KOPT-K1 (cell line): Measurements from ENCODE around the gene FOS.

Experiments
- H3K27ac ChIP-seq: fragments of 200-600 bp; sonication (generic); 2 replicates; pipeline ENCODE4 v1.5.1; 2016; ENCODE audit warnings: antibody characterized with exemption, mild to moderate bottlenecking, low read depth, low read length; ENCODE audit not compliant: poor library complexity, severe bottlenecking
- H3K36me3 ChIP-seq: fragments of 200-600 bp; sonication (generic); 2 replicates; pipeline ENCODE4 v1.5.1; 2017; ENCODE audit warnings: antibody characterized with exemption, mild to moderate bottlenecking, low read length, moderate library complexity; ENCODE audit not compliant: insufficient read depth
- H3K9me3 ChIP-seq: fragments of 200-600 bp; sonication (generic); 2 replicates; pipeline ENCODE4 v1.5.1; 2017; ENCODE audit warnings: antibody characterized with exemption, low read length, mild to moderate bottlenecking; ENCODE audit not compliant: insufficient read depth, poor library complexity, severe bottlenecking

Gene FOS

DNA sequence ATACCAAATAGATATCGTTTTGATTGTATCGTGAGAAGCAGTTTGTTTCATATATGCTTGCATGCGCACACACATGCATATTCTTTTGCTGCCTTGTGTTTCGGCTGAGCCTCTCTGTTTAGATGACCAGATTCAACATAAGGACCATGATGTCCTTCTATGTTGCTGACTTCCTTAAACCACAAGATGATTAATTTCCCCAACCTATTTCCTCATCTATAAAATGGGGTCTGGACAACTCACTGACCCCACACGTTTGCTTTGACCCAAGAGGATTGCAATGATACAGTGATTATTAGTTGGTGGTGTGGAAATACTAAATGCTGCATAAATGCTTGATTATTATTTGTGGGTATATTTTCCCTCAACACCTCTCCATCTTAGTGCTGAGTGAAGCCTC, 16.8 kb upstream of the FOS start:
- Histone ChIP-seq H3K9me3 (no peaks in the 10 kb centered on the region), H3K36me3 (no peaks in the 10 kb centered on the region), H3K27ac (no peak overlapping the region)

DNA sequence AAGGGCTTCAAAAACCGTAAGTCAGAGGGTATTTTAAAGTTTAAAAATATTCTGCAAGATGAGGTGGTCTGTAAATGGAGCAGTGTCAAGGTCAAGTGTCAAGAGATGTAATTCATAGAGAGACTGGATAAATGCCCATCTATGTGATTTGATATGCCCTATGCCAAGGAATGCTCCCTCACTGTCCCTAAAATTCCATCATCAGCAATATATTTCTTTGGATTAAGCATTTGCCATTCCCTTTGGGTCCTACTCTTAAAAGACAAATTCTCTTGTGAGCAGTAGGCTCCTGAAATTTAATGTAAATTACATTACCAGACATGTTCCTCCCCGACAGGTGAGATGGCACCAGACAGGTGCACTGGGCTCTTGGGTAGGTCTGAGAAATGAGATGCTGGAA, 16.0 kb upstream of the FOS start:
- Histone ChIP-seq H3K36me3 (no peaks in the 10 kb centered on the region), H3K9me3 (no peaks in the 10 kb centered on the region)

DNA sequence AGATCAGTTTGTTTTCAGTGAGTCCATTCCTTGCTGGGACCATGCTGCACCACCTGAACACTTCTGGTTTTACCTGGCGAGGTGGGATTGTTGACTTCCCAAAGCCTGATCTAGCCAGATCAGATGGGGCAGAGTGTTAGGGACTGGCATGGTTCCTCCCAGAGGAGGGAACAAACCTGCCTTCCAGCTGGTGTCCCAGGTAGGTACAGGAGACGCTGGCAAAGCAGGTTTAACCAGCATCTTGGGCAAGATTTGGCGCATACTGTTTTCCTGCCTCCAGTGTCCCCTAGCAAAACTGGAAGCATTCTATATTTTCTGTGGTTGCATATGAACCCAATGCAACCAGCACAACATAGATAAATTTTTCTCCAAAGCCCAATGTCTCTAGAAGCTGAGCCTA, 14.6 kb upstream of the FOS start:
- Histone ChIP-seq H3K27ac (no peak overlapping the region), H3K36me3 (no peaks in the 10 kb centered on the region), H3K9me3 (no peaks in the 10 kb centered on the region)

More for the DNA sequence above, 16.0 kb upstream of the FOS start:
- no peak overlapping the region for H3K27ac ChIP-seq

DNA sequence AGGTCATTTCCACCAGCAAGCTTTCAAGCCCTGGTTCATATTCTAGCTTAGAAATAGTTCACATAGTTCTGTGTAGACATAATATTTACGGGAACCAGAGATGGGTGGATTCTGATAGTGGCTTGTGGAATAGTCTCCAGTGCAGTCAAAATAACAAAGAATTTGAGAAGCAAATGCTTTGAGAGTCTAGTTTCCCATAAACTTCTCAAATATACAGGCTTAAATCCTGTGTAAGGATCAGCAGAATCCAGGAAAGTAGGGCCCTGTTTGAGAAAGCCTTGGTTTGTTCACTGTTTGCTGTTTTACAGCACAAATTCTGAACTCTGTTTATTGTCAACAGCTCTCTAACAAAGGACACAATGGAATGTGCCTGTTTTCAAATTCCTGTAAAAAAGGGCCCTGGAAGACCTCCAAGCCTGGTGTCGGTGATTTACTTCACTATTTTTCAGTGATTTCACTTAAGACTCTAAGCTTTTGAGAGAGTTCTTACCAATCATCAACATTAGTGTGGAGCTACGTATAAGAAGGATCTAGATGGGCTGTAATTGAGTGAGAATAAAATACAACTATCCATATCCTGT, 11.4 kb upstream of the FOS start:
- Histone ChIP-seq H3K36me3 (no peaks in the 10 kb centered on the region), H3K9me3 (no peaks in the 10 kb centered on the region), H3K27ac (no peak overlapping the region)

DNA sequence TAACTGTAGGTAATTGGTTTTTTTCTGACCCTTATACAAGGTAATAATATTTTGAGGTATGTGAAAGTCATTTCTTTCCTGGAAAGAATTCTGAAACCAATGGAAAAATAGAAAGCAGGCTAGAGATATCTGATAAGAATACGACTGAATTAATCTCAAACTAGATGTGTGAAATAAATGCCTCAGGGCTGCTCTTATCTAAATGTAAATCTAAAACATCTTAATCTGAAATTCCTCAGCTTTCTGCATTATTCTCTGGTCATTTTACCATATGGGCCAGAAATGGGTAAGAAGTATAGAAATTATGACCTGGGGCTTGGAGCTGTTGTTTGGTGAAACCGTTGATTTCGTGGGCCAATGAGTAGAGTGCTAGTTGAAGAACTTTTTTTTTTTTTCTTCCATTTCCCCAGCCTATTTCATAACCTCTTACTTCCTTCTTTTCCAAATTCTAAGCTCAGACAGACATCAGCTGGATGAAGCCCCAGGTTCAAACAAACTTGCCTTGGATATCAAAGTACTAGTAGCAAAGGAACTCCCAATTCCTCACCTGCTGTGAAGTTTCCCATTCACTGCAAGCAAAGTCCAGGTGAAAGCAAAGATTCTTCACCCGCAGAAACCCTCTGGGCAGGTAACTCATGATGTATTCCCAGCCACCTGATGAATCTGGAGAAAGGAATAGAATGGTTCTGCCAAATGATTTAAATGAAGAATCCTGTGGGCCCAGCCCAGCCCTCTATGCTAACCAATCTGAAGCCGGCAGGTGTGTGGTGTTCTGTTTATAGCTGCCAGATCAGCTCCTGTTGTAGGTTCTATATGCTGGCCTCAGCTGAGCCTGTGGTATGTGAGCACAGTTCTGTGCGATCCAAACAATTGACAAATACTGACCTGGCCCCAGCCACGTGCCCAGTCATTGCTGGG, 9.7 kb upstream of the FOS start:
- H3K9me3 ChIP-seq: no peaks in the 10 kb centered on the region
- no peak overlapping the region for H3K27ac ChIP-seq
- no peaks in the 10 kb centered on the region for H3K36me3 ChIP-seq

DNA sequence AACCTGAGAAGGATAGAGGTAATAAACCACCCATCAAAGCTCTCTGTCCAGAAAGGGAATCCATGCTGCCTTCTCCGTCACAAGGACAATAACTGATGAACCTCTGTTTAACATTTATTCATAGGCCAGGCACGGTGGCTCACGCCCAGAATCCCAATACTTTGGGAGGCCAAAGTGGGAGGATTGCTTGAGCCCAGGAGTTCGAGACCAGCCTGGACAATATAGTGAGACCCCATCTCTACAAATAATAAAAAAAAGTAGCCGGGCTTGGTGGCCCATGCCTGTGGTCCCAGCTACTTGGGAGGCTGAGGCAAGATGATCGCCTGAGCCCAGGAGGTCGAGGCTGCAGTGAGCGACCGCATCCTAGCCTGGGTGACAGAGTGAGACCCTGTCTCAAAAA, 7.1 kb upstream of the FOS start:
- no peaks in the 10 kb centered on the region for H3K36me3 ChIP-seq
- no peaks in the 10 kb centered on the region for H3K9me3 ChIP-seq
- no peak overlapping the region for H3K27ac ChIP-seq

DNA sequence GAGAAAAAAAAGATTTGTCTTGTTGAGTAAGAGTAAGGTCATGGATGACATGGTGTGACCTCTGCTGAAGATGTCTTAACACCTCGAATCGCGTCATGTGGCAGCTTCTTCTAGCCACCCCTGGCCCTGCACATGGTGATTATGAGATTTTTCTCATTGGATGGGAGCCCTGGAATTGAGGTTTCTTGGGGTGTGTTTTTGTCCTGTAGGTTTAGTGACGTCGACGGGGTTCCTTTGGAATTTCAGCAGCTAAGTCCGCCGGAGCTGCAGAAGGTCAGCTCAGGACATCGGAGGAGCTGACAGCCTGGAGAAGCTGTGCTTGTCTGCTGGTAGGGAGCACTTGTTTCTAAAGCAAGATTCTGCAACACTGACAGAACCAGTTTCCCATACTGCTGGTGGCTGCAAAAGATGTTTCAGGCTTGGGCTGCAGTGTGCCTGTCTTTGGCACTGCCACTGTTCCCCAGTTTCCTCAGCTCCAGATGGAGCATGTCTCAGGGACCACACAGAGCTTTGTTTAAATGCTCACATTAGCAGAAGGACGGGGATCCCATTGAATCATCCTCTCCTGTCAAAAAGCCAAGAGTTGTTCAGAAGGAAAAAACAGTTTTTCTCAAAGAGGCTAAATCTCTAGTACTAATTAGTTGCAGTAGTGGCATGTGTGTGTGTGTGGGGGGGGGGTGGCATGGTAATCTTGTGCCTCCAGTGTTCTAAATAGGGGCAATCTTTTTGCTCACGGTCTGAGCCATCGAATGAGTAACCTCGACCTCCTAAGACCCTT, 5.2 kb upstream of the FOS start:
- H3K27ac ChIP-seq: no peak overlapping the region
- no peaks in the 10 kb centered on the region for H3K36me3 ChIP-seq
- H3K9me3 ChIP-seq: no peaks in the 10 kb centered on the region

DNA sequence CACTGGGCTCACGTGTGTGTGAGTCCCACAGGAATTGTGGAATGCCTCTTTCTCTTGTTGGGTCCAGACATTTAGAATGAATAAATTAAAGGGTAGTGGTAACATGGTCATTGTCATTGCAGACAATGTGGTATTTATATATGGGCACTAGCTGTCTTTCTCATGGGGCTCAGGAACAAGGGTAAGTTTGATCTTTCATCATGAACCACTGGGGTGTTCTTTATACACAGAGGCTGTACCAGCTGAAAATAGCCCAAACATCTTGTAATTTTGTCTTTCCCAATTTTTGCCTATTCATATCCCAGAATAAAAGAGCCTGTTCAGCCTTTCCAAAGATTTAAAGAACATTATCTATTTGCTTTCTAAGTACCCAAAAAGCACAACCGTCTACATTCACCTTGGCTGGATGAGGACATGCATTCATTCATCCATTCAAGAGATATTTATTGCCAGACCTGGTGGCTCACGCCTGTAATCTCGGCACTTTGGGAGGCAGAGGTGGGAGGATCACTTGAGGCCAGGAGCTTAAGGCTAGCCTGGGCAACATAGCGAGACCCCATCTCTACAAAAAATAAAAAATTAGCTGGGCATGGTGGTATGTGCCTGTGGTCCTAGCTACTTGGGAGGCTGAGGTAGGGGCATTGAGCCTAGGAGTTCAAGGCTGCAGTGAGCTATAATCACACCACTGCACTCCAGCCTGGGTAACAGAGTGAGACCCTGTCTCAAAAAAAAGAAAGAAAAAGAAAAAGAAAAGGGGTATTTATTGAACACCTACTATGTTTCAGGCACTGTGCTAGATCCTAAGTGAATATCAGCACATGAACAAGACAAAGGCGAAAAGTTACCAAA, 4.4 kb upstream of the FOS start:
- Histone ChIP-seq H3K9me3 (no peaks in the 10 kb centered on the region), H3K36me3 (no peaks in the 10 kb centered on the region), H3K27ac (no peak overlapping the region)

DNA sequence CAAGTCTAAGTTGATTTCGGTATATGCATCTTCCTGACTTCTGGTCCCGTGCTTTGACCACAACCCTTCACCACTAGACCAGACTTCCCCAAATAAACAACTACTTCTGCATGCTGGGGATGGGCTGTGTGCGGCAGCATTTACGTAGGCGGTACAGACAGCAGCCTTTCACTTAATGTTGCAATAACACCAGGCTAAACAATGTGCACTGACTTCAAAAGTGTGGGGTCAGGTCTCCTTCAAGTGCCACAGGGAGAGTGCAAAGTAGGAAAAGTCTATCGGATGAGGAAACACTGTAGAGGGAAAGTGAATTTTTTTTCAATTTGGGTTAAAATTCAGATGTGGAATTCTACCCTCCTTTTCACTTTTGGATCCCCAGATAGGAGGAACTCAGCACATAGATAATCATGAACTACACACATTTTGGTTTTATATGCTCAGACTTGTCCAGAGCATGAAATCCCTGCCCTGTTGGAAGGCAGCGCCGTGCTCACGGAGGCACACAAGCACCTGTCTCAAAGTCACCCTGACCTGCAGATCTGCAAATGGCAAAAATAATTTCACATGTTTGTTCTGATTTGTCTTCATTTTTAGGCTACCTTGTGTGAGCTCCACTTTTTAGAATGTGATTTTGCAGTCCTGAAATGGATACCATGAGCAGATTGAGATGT, 3.6 kb upstream of the FOS start:
- Histone ChIP-seq H3K27ac (no peak overlapping the region), H3K9me3 (no peaks in the 10 kb centered on the region), H3K36me3 (no peaks in the 10 kb centered on the region)

DNA sequence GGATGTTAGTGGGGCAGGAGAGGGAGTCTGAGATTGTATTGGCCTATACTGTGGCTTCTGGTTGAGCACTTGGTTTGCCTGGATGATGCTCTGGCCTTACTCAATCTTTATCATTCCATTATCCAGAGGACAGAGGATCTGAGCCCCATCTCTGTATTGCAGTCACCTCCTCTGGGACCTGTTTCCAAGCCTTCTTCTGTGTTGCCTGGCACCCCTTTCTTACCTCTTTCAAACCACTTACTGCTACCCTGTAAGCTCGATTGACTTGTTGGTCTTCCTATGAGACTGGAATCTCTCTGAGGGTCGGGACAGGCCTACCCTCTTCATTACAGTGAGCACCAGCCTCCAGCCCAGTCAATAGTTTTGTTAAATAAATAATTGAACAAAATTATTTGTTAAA, 3.0 kb upstream of the FOS start:
- H3K36me3 ChIP-seq: no peaks in the 10 kb centered on the region
- no peak overlapping the region for H3K27ac ChIP-seq
- H3K9me3 ChIP-seq: no peaks in the 10 kb centered on the region

DNA sequence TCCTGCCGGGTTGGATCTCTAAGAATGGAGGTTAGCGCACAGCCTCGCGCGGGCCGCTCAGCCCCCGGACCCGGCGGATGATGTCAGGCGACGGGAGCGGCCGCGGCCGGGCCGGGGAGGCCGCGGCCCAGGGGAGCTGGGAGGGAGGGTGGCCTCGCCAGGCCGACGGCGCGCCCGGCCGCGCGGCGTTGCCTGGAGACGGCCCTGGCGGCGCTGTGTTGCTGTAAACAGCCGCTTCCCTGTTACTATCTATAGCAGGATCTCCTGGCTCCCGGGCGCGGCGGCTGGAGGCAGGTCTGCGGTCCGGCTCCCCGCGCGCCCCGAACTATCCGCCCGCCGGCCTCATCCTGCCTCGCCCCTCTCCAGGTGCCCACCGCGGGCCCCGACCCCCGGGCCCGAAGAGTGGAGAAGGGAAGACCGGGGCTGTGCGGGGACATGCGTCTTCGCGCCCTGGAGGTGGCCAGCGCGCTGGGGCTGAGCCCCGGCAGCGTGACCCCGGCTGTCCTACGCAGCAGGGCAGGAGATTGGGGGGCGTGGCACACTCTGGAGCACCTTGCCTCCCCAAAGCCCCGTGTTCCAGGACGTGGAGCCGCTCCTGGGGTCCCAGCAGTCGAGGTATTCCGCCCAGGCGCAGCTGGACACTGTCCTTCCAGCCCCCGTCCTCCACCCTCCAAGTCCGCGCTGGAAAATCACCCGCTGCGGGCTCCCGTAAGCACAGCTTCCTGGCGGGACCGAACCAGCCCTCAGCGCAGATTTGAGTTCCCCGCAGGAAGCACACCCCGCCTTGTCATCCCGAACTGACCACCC, 1.4 kb upstream of the FOS start:
- Histone ChIP-seq H3K36me3 (no peaks in the 10 kb centered on the region), H3K27ac (no peak overlapping the region), H3K9me3 (no peaks in the 10 kb centered on the region)

DNA sequence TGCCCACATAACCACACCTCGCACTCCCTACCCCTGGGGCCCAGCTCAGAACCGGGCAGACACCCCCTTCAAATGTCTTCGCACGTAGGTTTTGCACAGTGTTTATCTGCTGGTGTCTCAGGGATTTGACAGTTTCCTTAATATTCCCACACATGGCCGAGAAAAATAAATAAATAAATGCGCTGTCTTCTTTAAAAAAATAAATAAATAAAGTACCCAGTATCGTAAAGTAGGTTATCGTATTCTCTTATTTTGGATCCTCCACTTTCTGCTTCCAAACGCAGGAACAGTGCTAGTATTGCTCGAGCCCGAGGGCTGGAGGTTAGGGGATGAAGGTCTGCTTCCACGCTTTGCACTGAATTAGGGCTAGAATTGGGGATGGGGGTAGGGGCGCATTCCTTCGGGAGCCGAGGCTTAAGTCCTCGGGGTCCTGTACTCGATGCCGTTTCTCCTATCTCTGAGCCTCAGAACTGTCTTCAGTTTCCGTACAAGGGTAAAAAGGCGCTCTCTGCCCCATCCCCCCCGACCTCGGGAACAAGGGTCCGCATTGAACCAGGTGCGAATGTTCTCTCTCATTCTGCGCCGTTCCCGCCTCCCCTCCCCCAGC, 710 bp upstream of the FOS start:
- H3K27ac ChIP-seq: no peak overlapping the region
- no peaks in the 10 kb centered on the region for H3K36me3 ChIP-seq
- no peaks in the 10 kb centered on the region for H3K9me3 ChIP-seq

DNA sequence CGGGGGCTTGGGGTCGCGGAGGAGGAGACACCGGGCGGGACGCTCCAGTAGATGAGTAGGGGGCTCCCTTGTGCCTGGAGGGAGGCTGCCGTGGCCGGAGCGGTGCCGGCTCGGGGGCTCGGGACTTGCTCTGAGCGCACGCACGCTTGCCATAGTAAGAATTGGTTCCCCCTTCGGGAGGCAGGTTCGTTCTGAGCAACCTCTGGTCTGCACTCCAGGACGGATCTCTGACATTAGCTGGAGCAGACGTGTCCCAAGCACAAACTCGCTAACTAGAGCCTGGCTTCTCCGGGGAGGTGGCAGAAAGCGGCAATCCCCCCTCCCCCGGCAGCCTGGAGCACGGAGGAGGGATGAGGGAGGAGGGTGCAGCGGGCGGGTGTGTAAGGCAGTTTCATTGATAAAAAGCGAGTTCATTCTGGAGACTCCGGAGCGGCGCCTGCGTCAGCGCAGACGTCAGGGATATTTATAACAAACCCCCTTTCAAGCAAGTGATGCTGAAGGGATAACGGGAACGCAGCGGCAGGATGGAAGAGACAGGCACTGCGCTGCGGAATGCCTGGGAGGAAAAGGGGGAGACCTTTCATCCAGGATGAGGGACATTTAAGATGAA, 630 bp downstream of the FOS start:
- Histone ChIP-seq H3K27ac (no peak overlapping the region), H3K9me3 (no peaks in the 10 kb centered on the region), H3K36me3 (no peaks in the 10 kb centered on the region)
